ENCODE data around the gene UBE4B.

DNA sequence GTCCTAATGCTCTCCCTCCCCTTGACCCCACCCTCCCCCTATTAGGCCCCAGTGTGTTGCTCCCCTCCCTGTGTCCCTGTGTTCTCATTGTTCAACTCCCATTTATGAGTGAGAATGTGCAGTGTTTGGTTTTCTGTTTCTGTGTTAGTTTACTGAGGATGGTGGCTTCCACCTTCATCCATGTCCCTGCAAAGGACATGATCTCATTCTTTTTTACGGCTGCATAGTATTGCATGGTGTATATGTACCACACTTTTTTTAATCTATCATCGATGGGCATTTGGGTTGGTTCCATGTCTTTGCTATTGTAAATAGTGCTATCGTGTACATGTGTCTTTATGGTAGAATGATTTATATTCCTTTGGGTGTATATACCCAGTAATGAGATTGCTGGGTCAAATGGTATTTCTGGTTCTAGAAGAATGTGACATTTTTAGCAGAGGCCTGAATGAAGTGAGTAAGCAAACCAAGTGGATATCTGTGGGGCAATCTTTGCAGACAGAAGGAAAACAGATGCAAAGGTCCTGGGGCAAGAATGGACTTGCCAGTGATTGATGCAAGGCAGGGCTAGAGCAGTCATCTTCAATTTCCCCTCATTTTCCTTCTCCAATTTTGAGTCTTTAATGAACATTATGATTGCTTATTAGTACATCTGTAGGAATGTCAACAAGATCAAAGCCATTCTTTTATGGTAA, 50.2 kb downstream of the UBE4B start:
- TF ChIP-seq FOXK2 (IDR thresholded peaks at IDR 0.05) (no peak), SP1 (IDR thresholded peaks at IDR 0.05) (no peak), HDGF (IDR thresholded peaks at IDR 0.05; ENCODE audit: borderline replicate concordance) (no peak), ELF4 (IDR thresholded peaks at IDR 0.05) (no peak)

All from HEK293T (cell line).